T47D (cell line): ENCODE results near the gene MAP4K2.

ENCODE experiments used
- DNase-seq, 2 experiments: peaks; one replicate each; pipeline versions ENCODE4 v3.0.0 to v3.0.0-alpha.2; 2011 to 2012; ENCODE audit warnings: low read depth in 1 of 2, low spot score in 1 of 2
- JUND ChIP-seq: IDR thresholded peaks from 2 replicates; pipeline ENCODE4 v1.6.1; 2012; ENCODE audit warnings: low read depth
- in situ Hi-C: cut with HindIII; loops from 2 replicates; pipeline ENCODE4 v1.10.0; 2016; ENCODE audit warnings: low sequenced_read_pairs, low pct_unique_long_range_greater_than_20kb

MAP4K2 gene

GRCh38 chr11:64764040-64764611 lies 38.9 kb downstream of the MAP4K2 start:
- TF ChIP-seq JUND: no peak
- in situ Hi-C loops: no loop called here
- DNase-seq: no peak

- TF ChIP-seq JUND: no peak
- no peak for DNase-seq
- in situ Hi-C loops: no loop called here
These were observed 39.4 kb downstream of the MAP4K2 start for GRCh38 chr11:64763526-64764039.

GRCh38 chr11:64762674-64763525 lies 40.1 kb downstream of the MAP4K2 start:
- in situ Hi-C loops: no loop called here
- peak in 1 of 2 experiments; percentile 49 for DNase-seq
- TF ChIP-seq JUND: no peak

GRCh38 chr11:64762277-64762673 lies 40.7 kb downstream of the MAP4K2 start:
- DNase-seq: peak in 1 of 2 experiments; percentile 33
- in situ Hi-C loops: no loop called here
- no peak for TF ChIP-seq JUND

GRCh38 chr11:64760759-64761420 lies 42.1 kb downstream of the MAP4K2 start:
- no peak for DNase-seq
- in situ Hi-C loops: no loop called here

GRCh38 chr11:64759722-64760719 lies 43.0 kb downstream of the MAP4K2 start, which contains the start of gene PYGM:
Gene PYGM, minus strand, starts transcription at chr11:64759974. Its CDS starts 76 bp downstream, at chr11:64759898.
- in situ Hi-C loops: no loop called here
- no peak for TF ChIP-seq JUND
- peak in 1 of 2 experiments; percentile 33 for DNase-seq

More at GRCh38 chr11:64760759-64761420, 42.1 kb downstream of the MAP4K2 start:
- no peak for TF ChIP-seq JUND

DNA sequence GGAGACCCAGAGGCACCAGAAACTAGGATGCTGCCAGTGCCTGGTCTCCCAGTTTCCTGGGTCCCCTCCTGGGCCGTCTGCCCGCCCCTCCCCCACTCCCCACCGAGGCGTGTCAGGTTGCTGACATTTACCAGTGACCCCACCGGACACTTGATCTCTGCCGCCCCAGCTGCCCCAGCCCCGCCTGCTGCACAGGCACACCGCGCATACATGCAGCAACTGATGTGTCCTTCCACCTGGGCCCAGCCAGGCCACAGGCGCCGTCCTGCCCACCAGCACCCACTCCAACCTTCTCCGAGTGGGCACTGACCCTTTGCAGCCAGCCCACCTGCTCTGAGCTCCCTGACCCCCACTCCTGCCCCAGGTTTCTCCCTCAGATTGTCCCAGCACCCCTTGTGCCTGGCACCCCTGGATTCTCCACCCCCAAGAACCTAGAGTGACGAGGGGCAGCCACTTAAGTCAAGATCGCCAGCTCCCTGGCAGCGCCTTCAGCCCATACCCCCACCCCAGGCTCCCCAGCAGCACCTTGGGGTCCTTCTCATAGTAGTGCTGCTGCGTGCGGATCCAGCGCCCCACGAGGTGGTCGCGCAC lies 43.8 kb downstream of the MAP4K2 start:
- in situ Hi-C loops: no loop called here
- no peak for DNase-seq
- no peak for TF ChIP-seq JUND

GRCh38 chr11:64758330-64759079 lies 44.5 kb downstream of the MAP4K2 start:
- TF ChIP-seq JUND: no peak
- in situ Hi-C loops: no loop called here
- no peak for DNase-seq

DNA sequence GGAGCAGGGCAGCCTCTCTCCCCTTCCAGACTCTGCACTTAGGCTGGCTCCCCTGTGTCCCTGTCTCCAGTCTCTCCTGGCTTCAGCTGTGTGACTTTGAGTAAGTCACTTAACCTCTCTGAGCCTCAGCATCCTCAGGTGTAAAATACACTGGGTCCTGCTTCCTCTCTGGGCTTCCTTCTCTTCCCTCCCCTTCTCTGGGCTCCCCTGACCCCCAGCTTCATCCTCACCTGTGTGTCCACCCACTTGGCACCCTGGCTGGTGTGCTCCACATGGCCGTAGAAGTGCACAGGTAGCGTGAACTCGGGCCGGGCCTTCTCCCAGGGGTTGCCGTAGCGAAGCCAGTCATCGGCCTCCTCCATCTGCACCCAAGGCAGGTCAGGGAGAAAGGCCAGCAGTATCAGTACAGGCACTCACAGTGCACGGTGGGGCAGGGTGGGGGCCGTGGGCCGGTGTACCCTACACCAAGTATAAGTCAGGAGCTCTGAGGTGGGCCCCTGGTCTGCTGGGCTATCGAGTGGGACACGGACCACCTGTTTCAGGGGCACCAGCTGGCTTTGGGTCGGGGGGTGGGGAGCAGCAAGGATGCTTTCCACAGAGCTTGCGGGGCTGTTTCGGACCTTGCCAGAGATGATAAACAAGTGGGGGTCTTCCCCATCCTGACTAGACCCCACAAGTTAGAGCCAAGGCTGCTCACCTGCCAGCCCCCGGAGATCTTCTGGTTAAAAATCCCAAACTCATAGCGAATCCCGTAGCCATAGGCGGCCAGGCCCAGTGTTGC lies 45.3 kb downstream of the MAP4K2 start:
- TF ChIP-seq JUND: no peak
- in situ Hi-C loops: no loop called here
- no peak for DNase-seq

DNA sequence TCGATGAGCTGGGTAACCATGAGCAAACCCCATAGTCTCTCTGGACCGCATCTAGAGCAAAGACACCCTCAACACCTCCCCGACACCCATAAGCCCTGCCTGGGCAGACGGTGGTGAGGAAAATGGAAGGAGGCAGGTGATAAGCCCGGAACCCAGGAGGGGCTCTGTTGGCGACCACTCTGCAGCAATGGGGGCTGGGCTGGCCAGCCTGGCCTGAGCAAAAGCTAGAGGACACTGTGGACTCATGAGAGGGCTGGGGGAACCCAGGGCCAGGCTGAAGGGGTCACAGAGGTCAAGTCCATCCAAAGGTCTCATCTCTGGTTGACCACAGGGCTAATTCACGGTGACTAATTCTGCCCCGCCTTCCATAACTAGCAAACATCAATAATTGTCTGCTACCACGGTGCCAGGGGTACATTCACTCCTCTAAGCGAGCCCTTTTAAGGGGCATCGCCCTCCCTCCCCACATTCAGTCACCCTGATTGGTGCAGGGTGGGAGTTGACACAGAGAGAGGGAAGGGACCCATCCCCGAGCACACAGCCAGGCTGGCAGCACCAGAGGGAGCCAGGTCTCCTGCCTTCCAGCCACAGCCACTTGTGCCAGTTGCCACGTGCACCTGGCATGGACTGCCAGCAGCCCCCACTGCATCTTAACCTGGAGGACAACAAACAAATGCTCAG lies 47.2 kb downstream of the MAP4K2 start:
- DNase-seq: no peak
- no peak for TF ChIP-seq JUND
- in situ Hi-C loops: no loop called here
